Measurements from ENCODE around the gene TSACC.

DNA sequence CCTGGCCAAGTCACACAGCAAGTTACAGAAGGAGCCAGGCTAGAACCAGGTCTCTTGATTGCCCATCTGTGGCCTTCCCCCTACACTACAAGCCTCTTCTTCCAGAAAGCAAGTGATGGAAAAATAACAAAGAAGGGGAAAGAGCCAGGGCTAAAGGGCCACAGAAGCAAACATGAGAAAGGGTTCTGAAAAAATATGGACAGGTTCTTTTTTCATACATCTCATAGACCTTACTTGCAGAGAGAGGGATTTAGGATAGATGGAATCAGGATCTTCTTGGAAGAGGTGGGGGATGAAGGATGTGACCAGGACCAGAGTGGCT lies 33.9 kb downstream of the TSACC start:
- no peak for TF ChIP-seq EZH2 (IDR thresholded peaks at IDR 0.05; ENCODE audit: insufficient read depth, poor library complexity, severe bottlenecking)
- TF ChIP-seq EZH2phosphoT487 (IDR thresholded peaks at IDR 0.05; ENCODE audit: insufficient read depth, low read depth): no peak

Data from GM23248 (cell line).